ENCODE results near the gene BAIAP3.

The BAIAP3 gene

GRCh38 chr16:1395444-1396031, 62.1 kb downstream of the BAIAP3 start:
- DNase-seq = no peak
- CTCF ChIA-PET = no interaction called here
- Mint-ChIP-seq H3K4me3 (no peak overlapping the region), H3K4me1 (no peaks in the 10 kb centered on the region), H3K36me3 (peaks cover 10% of the 10 kb centered on the region), H3K27me3 (no peaks in the 10 kb centered on the region), H3K9me3 (no peaks in the 10 kb centered on the region), H3K27ac (no peak overlapping the region)

- Mint-ChIP-seq H3K36me3 (peaks cover 13% of the 10 kb centered on the region), H3K4me1 (no peaks in the 10 kb centered on the region), H3K4me3 (no peak overlapping the region)
These were observed 64.3 kb downstream of the BAIAP3 start for GRCh38 chr16:1397779-1398178.

GRCh38 chr16:1398351-1398750, 64.9 kb downstream of the BAIAP3 start:
- Mint-ChIP-seq H3K9me3 (no peaks in the 10 kb centered on the region), H3K27me3 (no peaks in the 10 kb centered on the region), H3K4me3 (no peak overlapping the region), H3K4me1 (no peaks in the 10 kb centered on the region), H3K27ac (no peak overlapping the region), H3K36me3 (peaks cover 13% of the 10 kb centered on the region)
- CTCF ChIA-PET = no interaction called here
- no peak for DNase-seq

More at GRCh38 chr16:1397779-1398178, 64.3 kb downstream of the BAIAP3 start:
- no peak overlapping the region for H3K27ac Mint-ChIP-seq
- H3K9me3 Mint-ChIP-seq = no peaks in the 10 kb centered on the region
- CTCF ChIA-PET = no interaction called here
- H3K27me3 Mint-ChIP-seq = no peaks in the 10 kb centered on the region
- no peak for DNase-seq
